ENCODE data around the gene NOP53.
"Not testable (repeated sequence)": the region's sequence is repeated elsewhere in the genome, so short reads cannot be mapped to it uniquely, and the experiment has no call there.

Gene NOP53

DNA sequence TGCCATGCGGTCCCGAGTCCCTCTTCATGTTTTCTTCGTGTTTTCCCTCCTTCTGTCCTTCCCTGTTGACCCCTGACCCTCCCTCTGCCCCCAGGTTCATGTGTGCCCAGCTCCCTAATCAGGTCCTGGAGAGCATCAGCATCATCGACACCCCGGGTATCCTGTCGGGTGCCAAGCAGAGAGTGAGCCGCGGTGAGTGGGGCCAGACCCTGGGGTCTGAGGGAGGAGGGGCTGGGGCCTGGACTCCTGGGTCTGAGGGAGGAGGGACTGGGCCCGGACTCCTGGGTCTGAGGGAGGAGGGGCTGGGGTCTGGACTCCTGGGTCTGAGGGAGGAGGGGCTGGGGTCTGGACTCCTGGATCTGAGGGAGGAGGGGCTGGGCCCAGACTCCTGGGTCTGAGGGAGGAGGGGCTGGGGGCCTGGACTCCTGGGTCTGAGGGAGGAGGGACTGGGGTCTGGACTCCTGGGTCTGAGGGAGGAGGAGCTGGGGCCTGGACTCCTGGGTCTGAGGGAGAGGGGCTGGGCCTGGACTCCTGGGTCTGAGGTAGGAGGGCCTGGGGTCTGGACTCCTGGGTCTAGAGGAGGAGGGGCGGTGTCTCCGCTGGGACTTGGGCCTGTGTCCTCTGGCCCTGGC lies 26.8 kb upstream of the NOP53 start:
- not testable (repeated sequence) for DNase-seq (ENCODE audit: low read depth)

DNA sequence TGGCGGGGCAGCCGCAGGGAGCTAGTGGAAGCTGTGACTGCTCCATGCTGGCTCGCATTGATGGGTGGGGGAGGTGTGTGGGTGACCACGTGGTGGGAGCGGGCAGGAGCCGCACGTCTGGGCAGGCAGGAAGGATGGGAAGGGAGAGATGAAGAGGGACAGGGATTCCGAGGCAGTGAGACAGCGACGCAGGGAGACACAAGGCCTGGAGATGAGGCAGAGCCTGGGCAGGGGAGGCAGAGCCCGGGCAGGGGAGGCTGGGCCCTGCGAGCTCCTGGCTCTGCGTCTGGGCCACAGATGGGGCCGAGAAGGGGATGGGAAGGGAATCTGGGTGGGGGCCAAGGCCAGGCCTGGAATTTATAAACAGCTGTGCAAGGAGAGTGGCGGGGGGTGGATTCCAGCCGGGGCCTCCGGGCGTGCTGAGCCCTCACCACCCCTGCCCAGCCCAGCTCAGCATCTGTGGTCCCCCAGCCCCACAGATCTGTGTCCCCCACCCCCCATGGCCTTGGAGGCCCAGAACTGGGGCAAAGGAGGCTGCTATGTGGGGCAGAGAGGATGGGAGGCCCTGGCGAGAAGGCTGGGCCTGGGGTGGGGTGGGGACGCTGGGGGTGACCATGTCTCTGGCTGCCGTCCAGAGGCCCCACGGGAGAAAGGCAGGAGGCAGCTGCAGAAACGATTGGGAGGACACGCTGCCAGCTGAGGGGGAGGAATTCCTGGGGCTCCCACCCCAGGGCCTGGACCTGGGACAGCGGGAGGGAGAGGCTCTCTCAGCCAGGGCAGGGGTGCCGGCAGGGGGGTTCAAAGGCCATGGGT lies 26.1 kb upstream of the NOP53 start:
- no peak for DNase-seq (ENCODE audit: low read depth)

- DNase-seq (ENCODE audit: low read depth): no peak
Observed at GRCh38 chr19:47720669-47721422, 24.5 kb upstream of the NOP53 start.

- no peak for DNase-seq (ENCODE audit: low read depth)
Observed at GRCh38 chr19:47723581-47723940, 21.8 kb upstream of the NOP53 start.

- no peak for DNase-seq (ENCODE audit: low read depth)
Observed at GRCh38 chr19:47725759-47726401, 19.5 kb upstream of the NOP53 start.

DNA sequence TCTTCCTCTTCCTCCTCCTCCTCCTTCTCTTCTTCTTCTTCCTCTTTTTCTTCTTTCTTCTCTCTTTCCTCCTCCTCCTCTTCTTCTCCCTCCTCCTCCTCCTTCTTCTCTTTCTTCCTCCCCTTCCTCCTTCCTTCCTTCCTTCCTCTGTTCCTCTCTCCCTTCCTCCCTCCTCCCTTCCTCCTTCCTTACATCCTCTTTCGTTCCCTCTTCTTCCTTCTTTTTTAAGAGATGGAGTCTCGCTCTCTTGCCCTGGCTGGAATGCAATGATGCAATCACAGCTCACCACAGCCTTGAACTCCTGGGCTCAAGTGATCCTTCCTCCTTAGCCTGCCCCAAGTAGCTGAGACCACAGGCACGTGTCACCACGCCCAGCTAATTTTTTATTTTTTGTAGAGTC lies 18.9 kb upstream of the NOP53 start:
- DNase-seq (ENCODE audit: low read depth): no peak

- not testable (repeated sequence) for DNase-seq (ENCODE audit: low read depth)
Observed at GRCh38 chr19:47728295-47728694, 17.1 kb upstream of the NOP53 start.

- peak; percentile 10 for DNase-seq (ENCODE audit: low read depth)
Observed at GRCh38 chr19:47729468-47729798, 15.9 kb upstream of the NOP53 start.

GRCh38 chr19:47729799-47730520 lies 15.4 kb upstream of the NOP53 start:
- DNase-seq (ENCODE audit: low read depth): no peak

GRCh38 chr19:47730521-47730889 lies 14.8 kb upstream of the NOP53 start:
- no peak for DNase-seq (ENCODE audit: low read depth)

- DNase-seq (ENCODE audit: low read depth): no peak
Observed at GRCh38 chr19:47730910-47731309, 14.4 kb upstream of the NOP53 start.

DNA sequence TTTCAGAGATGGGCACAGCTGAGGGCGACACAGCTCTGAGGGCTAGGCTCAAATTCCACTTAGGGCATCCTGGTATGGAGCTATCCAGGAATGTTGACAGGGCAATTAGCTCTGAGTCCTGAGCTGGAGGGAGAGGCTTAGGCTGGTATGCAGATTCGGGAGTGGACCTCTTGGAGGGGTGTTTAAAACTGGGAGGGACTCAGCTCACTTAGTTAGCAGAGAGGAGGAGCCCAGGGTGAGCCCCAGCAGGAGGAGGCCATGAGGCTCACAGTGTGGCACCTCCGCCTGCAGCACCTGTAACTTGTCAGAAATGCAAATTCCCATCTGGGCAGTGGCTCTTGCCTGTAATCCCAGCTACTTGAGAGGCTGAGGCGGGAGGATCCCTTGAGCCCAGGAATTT lies 10.2 kb upstream of the NOP53 start:
- no peak for DNase-seq (ENCODE audit: low read depth)

DNA sequence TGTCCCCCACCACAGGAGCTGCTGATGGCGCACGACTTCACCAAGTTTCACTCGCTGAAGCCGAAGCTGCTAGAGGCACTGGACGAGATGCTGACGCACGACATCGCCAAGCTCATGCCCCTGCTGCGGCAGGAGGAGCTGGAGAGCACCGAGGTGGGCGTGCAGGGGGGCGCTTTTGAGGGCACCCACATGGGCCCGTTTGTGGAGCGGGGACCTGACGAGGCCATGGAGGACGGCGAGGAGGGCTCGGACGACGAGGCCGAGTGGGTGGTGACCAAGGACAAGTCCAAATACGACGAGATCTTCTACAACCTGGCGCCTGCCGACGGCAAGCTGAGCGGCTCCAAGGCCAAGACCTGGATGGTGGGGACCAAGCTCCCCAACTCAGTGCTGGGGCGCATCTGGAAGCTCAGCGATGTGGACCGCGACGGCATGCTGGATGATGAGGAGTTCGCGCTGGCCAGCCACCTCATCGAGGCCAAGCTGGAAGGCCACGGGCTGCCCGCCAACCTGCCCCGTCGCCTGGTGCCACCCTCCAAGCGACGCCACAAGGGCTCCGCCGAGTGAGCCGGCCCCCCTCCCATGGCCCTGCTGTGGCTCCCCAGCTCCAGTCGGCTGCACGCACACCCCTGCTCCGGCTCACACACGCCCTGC lies 4.4 kb upstream of the NOP53 start:
- no peak for DNase-seq (ENCODE audit: low read depth)

- DNase-seq (ENCODE audit: low read depth): no peak
Observed at GRCh38 chr19:47741544-47742140, 3.7 kb upstream of the NOP53 start.

DNA sequence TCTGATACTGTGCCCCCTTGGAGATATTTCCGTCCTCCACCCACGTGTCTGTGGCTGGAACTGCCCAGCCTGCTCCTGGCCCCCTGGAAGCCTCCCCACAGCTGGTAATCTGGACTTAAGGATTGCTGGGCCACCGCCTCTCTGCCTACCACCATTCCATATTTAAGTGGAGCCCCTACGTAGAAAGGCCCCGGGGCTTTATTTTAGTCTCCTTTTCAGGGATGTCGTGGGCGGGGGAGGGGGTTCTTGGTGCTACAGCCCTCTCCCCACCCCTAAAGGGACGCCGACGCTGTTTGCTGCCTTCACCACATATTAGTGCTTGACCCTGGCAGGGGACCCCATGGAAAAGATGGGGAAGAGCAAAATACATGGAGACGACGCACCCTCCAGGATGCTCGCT lies 2.7 kb upstream of the NOP53 start:
- DNase-seq (ENCODE audit: low read depth): no peak

- DNase-seq (ENCODE audit: low read depth): not testable (repeated sequence)
Observed at GRCh38 chr19:47746129-47746528, 783 bp downstream of the NOP53 start.

DNA sequence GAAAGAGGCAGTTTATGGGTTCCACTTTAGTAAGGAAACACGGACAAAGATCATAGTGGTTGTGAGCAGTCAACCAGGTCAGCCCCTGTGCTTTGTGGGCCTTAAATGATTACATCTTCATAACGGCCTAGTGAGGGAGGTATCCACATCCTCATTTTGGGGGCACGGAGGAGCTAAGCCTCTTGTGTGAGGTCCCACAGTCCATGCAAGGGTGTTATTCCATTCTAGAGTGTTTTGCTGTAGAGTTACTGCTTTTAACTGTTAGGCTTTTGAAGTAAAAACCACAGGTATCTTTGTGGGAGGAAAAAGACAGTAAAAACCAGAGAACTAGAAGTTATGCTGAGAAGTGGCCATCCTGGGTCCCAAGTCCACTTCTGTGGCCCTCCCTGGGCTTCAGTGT lies 4.0 kb downstream of the NOP53 start:
- no peak for DNase-seq (ENCODE audit: low read depth)

- DNase-seq (ENCODE audit: low read depth): no peak
Observed at GRCh38 chr19:47750752-47751151, 5.4 kb downstream of the NOP53 start.

DNA sequence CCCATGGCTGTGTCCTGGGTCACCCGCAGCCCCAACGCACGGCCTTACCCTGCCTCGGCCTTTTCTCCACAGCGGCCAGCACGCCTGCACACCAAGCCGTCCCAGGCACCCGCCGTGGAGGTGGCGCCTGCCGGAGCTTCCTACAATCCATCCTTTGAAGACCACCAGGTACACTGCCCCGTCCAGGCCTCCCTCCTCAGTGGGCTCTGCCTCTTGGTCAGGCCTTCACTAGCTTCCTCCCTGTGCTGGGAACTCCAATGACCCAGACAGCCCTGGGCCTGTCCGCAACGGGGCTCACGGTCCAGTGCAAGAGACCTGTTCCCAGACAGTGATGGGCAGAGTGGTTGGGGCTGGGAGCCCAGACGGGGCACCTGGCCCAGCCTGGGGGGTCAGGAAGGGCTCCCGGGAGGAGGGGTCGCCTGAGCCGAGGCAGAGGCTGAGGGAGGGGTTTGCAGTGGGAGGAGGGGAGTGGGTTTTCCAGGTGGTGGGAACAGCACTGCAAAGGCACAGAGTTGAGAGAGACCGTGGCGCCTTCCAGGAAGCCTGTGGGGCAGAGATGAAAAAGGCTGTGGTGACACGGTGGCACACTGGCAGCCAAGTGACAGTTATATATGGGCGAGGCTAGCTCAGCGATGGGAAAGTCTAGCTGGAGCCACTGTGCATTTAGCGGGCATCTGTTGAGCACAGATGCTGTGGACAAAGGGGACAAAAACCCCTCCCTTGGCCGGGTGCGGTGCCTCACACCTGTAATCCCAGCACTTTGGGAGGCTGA lies 7.3 kb downstream of the NOP53 start:
- no peak for DNase-seq (ENCODE audit: low read depth)

Data from stimulated activated CD4-positive, alpha-beta T cell treated with anti-CD3 and anti-CD28 coated beads, Interleukin-2, amount 100 ng/mL, for 4 hours (primary cell).